OCI-LY3 (cell line): ENCODE results near the gene ASPRV1.

Source experiments
- H2AFZ ChIP-seq: fragments of 200-600, 300-600 bp; shearing (Covaris generic); 2 replicates; pipeline ENCODE4 v1.6.0; 2014; ENCODE audit warnings: antibody characterized with exemption, low read depth, low read length
- H3K27ac ChIP-seq: fragments of 200-600, 300-600 bp; sonication (generic); 2 replicates; pipeline ENCODE4 v1.5.1; 2014; ENCODE audit warnings: mild to moderate bottlenecking, low read length, moderate library complexity, mixed read lengths
- H3K27me3 ChIP-seq: fragments of 200-600, 300-600 bp; sonication (generic); 2 replicates; pipeline ENCODE4 v1.6.1; 2014; ENCODE audit warnings: low read depth, low read length, mixed read lengths
- H3K36me3 ChIP-seq: fragments of 200-600, 300-600 bp; sonication (generic); replicated peaks from 2 replicates; pipeline ENCODE3; 2014; ENCODE audit warnings: low read depth, low read length, mixed read lengths
- H3K4me1 ChIP-seq: fragments of 300-600, 200-600 bp; sonication (generic); 2 replicates; pipeline ENCODE4 v1.6.1; 2014; ENCODE audit warnings: low read length, mixed read lengths
- H3K4me2 ChIP-seq: fragments of 200-600, 300-600 bp; sonication (generic); 2 replicates; pipeline ENCODE4 v1.6.1; 2014; ENCODE audit warnings: low read length, mixed read lengths
- H3K4me3 ChIP-seq: fragments of 300-600, 200-600 bp; sonication (generic); 2 replicates; pipeline ENCODE4 v1.5.1; 2014; ENCODE audit warnings: antibody characterized with exemption, mild to moderate bottlenecking, low read length, moderate library complexity
- H3K79me2 ChIP-seq: fragments of 300-600, 200-600 bp; shearing (Covaris generic); 2 replicates; pipeline ENCODE4 v1.6.1; 2014; ENCODE audit warnings: mild to moderate bottlenecking, low read length, mixed read lengths
- H3K9ac ChIP-seq: fragments of 300-600, 200-600 bp; shearing (Covaris generic); 2 replicates; pipeline ENCODE4 v1.6.0; 2014; ENCODE audit warnings: mild to moderate bottlenecking, low read length, moderate library complexity
- H3K9me3 ChIP-seq: fragments of 200-600, 300-600 bp; shearing (Covaris generic); 2 replicates; pipeline ENCODE4 v1.6.1; 2014; ENCODE audit warnings: low read length, mixed read lengths; ENCODE audit not compliant: insufficient read depth
- H4K20me1 ChIP-seq: fragments of 200-600, 300-600 bp; sonication (generic); 2 replicates; pipeline ENCODE4 v1.6.1; 2016; ENCODE audit warnings: low read length, mixed read lengths; ENCODE audit not compliant: insufficient read depth
- CTCF ChIP-seq: fragments of 200-600, 300-600 bp; sonication (generic); IDR thresholded peaks from 2 replicates; pipeline ENCODE4 v1.5.1; 2014; ENCODE audit warnings: antibody characterized with exemption, low read length, low read depth
- EZH2phosphoT487 ChIP-seq: fragments of 200-600 bp; shearing (Covaris generic); IDR thresholded peaks from 2 replicates; pipeline ENCODE4 v1.6.1; 2018; ENCODE audit warnings: antibody characterized with exemption, mixed run types, low read depth

Gene ASPRV1

GRCh38 chr2:69959425-69959824 is 2.0 kb downstream of the ASPRV1 start:
- Histone ChIP-seq H3K79me2 (no peaks in the 10 kb centered on the region), H3K4me3 (no peak overlapping the region), H3K4me1 (peaks cover 5% of the 10 kb centered on the region), H3K4me2 (no peak overlapping the region), H3K27me3 (peaks cover 18% of the 10 kb centered on the region), H3K36me3 (no peaks in the 10 kb centered on the region), H3K9me3 (no peaks in the 10 kb centered on the region), H3K9ac (no peak overlapping the region), H2AFZ (no peak overlapping the region), H4K20me1 (no peaks in the 10 kb centered on the region), H3K27ac (no peak overlapping the region)
- TF ChIP-seq EZH2phosphoT487 (no peak), CTCF (no peak)

- no peak overlapping the region for H2AFZ ChIP-seq
- H4K20me1 ChIP-seq = no peaks in the 10 kb centered on the region
- H3K4me1 ChIP-seq = peaks cover 2% of the 10 kb centered on the region; the same call in 1 of the 2 replicates
- H3K27ac ChIP-seq = no peak overlapping the region
- no peaks in the 10 kb centered on the region for H3K36me3 ChIP-seq
- H3K4me3 ChIP-seq = no peak overlapping the region
- H3K9me3 ChIP-seq = no peaks in the 10 kb centered on the region
- H3K4me2 ChIP-seq = no peak overlapping the region
- no peak overlapping the region for H3K9ac ChIP-seq
- peaks cover 18% of the 10 kb centered on the region for H3K27me3 ChIP-seq
- TF ChIP-seq CTCF (no peak), EZH2phosphoT487 (no peak)
- H3K79me2 ChIP-seq = no peaks in the 10 kb centered on the region
Observed at GRCh38 chr2:69958480-69958879, 3.0 kb downstream of the ASPRV1 start.

- Histone ChIP-seq H3K36me3 (no peaks in the 10 kb centered on the region), H3K27me3 (peaks cover 18% of the 10 kb centered on the region), H3K9me3 (no peaks in the 10 kb centered on the region), H3K4me1 (peaks cover 2% of the 10 kb centered on the region; the same call in 1 of the 2 replicates), H3K27ac (no peak overlapping the region), H2AFZ (no peak overlapping the region), H3K4me2 (peak overlapping the region; percentile 37; the same call in 1 of the 2 replicates), H3K79me2 (no peaks in the 10 kb centered on the region), H3K4me3 (no peak overlapping the region), H3K9ac (no peak overlapping the region), H4K20me1 (no peaks in the 10 kb centered on the region)
- TF ChIP-seq CTCF (no peak), EZH2phosphoT487 (no peak)
Observed at GRCh38 chr2:69957965-69958364, 3.5 kb downstream of the ASPRV1 start.

- H3K4me1 ChIP-seq = peaks cover 5% of the 10 kb centered on the region; the same call in 1 of the 2 replicates
Observed at GRCh38 chr2:69956475-69956979, 4.9 kb downstream of the ASPRV1 start.

More at GRCh38 chr2:69956475-69956979, 4.9 kb downstream of the ASPRV1 start:
- Histone ChIP-seq H3K27me3 (peaks cover 18% of the 10 kb centered on the region), H3K9ac (no peak overlapping the region), H3K4me2 (no peak overlapping the region), H3K27ac (no peak overlapping the region), H3K79me2 (no peaks in the 10 kb centered on the region), H3K9me3 (no peaks in the 10 kb centered on the region), H2AFZ (no peak overlapping the region), H3K36me3 (no peaks in the 10 kb centered on the region), H4K20me1 (no peaks in the 10 kb centered on the region), H3K4me3 (no peak overlapping the region)
- TF ChIP-seq CTCF (no peak), EZH2phosphoT487 (no peak)
